Forelimb muscle (tissue), 1 donor: ENCODE measurements around the gene MBTD1. TPM values are rescaled to one million over a fixed set of nuclear protein-coding genes. Genes with fewer than 3 reads are reported as not detected.

Experiments
- DNase-seq: peaks from one replicate; pipeline ENCODE4 v3.0.0-alpha.2; 2013; ENCODE audit warnings: low read depth
- polyA plus RNA-seq: library from polyadenylated mRNA; unstranded; fragments of 120-200 nt; gene quantifications from one replicate; pipeline ENCODE4 v1.2.1, GENCODE V29; 2013; ENCODE audit not compliant: insufficient read length

Gene MBTD1
- polyA plus RNA-seq, 1 donor = 22.3 TPM

- no peak for DNase-seq
Measured at GRCh38 chr17:51147650-51148049, 112.2 kb downstream of the MBTD1 start.

- no peak for DNase-seq
Measured at GRCh38 chr17:51144266-51145022, 115.4 kb downstream of the MBTD1 start.

GRCh38 chr17:51142597-51142996, 117.3 kb downstream of the MBTD1 start:
- DNase-seq = no peak

- DNase-seq = no peak
Measured at GRCh38 chr17:51135956-51136355, 123.9 kb downstream of the MBTD1 start.

- no peak for DNase-seq
Measured at GRCh38 chr17:51133365-51133764, 126.5 kb downstream of the MBTD1 start.

- DNase-seq = no peak
Measured at GRCh38 chr17:51132964-51133319, 126.9 kb downstream of the MBTD1 start.

- DNase-seq = no peak
Measured at GRCh38 chr17:51128076-51128475, 131.8 kb downstream of the MBTD1 start.

Other genes starting within 250 kb of the MBTD1 start
- 71.8 TPM for gene SPAG9, start 139.2 kb downstream of the MBTD1 start, polyA plus RNA-seq
- gene NME1, start 106.5 kb downstream of the MBTD1 start, polyA plus RNA-seq = 45.9 TPM
- 386 TPM for gene NME2, start 93.6 kb downstream of the MBTD1 start, polyA plus RNA-seq
- gene UTP18, start 497 bp upstream of the MBTD1 start, polyA plus RNA-seq = 26.2 TPM